Endodermal cell (in vitro differentiated cells): ENCODE data around the gene MGAT3. TPM values are rescaled to one million over a fixed set of nuclear protein-coding genes. Genes with fewer than 3 reads are reported as not detected.
A peak's percentile ranks its signal among the peaks of the same experiment; 100 is the strongest.

Experiments
- DNase-seq: peaks from one replicate; pipeline ENCODE4 v3.0.0-alpha.2; 2017
- H3K27ac ChIP-seq: 2 replicates; pipeline ENCODE4 v1.5.1; 2013; ENCODE audit warnings: mild to moderate bottlenecking, low read depth, low read length, moderate library complexity
- H3K27me3 ChIP-seq: 2 replicates; pipeline ENCODE4 v1.6.1; 2013; ENCODE audit warnings: mild to moderate bottlenecking, low read length, moderate library complexity; ENCODE audit not compliant: insufficient read depth, control insufficient read depth, poor library complexity, severe bottlenecking
- H3K36me3 ChIP-seq: 2 replicates; pipeline ENCODE4 v1.7.0; 2013; ENCODE audit warnings: mild to moderate bottlenecking, low read length, moderate library complexity; ENCODE audit not compliant: control insufficient read depth, insufficient read depth
- H3K4me1 ChIP-seq: one replicate; pipeline ENCODE4 v1.7.0; 2013; ENCODE audit warnings: low read length; ENCODE audit not compliant: control insufficient read depth, insufficient read depth
- H3K4me3 ChIP-seq: 2 replicates; pipeline ENCODE4 v1.5.1; 2013; ENCODE audit warnings: mild to moderate bottlenecking, low read length, moderate library complexity
- H3K9ac ChIP-seq: 2 replicates; pipeline ENCODE4 v1.6.1; 2013; ENCODE audit warnings: mild to moderate bottlenecking, low read length, moderate library complexity; ENCODE audit not compliant: poor library complexity, severe bottlenecking; ENCODE audit errors: extremely low read depth
- H3K9me3 ChIP-seq: 2 replicates; pipeline ENCODE4 v1.6.1; 2013; ENCODE audit warnings: mild to moderate bottlenecking, low read length, moderate library complexity; ENCODE audit not compliant: control insufficient read depth
- H3K27ac Mint-ChIP-seq: 2 replicates; pipeline ENCODE4 v1.8.0; 2020; ENCODE audit warnings: mixed read lengths
- H3K27me3 Mint-ChIP-seq: 2 replicates; pipeline ENCODE4 v1.8.0; 2021; ENCODE audit warnings: mild to moderate bottlenecking, mixed read lengths; ENCODE audit not compliant: insufficient read depth
- H3K36me3 Mint-ChIP-seq: 2 replicates; pipeline ENCODE4 v1.8.0; 2020; ENCODE audit warnings: low read depth, mixed read lengths
- H3K4me1 Mint-ChIP-seq: 2 replicates; pipeline ENCODE4 v1.8.0; 2020; ENCODE audit warnings: mixed read lengths
- H3K4me3 Mint-ChIP-seq: 2 replicates; pipeline ENCODE4 v1.8.0; 2020; ENCODE audit warnings: mild to moderate bottlenecking, moderate library complexity, mixed read lengths
- H3K9me3 Mint-ChIP-seq: 2 replicates; pipeline ENCODE4 v1.8.0; 2020; ENCODE audit warnings: mild to moderate bottlenecking, mixed read lengths
- WGBS, 2 experiments: methylation state at CpG; one replicate each; pipeline versions ENCODE4 v1.1.5 to v1.1.7; 2013; ENCODE audit warnings: missing lambda C conversion rate in 2 of 2, mixed read lengths in 1 of 2; ENCODE audit not compliant: insufficient coverage in 1 of 2, insufficient read length in 1 of 2; 5-methylcytosine and 5-hydroxymethylcytosine counted together
- total RNA-seq, 2 donors: library from RNA; stranded (reverse); fragmentation: NEBNext Ultra II Directional in 1 of 2; extraction: Animal tissue kit (Norgen Biotek cat#: 25700) in 1 of 2; gene quantifications; 2 replicates in 1 of 2; 3 replicates in 1 of 2; pipeline ENCODE4 v1.2.1, GENCODE V29; 2021
- TF ChIP-seq, protein P1 (sequence below): fragments of 200-600 bp; sonication (generic); conservative IDR thresholded peaks from 2 replicates; pipeline ENCODE4 v1.5.0; 2021; ENCODE audit warnings: antibody characterized with exemption, mild to moderate bottlenecking

MGAT3 gene
- total RNA-seq, 2 donors from 2014 or later: 9.0 to 16.7 TPM

DNA sequence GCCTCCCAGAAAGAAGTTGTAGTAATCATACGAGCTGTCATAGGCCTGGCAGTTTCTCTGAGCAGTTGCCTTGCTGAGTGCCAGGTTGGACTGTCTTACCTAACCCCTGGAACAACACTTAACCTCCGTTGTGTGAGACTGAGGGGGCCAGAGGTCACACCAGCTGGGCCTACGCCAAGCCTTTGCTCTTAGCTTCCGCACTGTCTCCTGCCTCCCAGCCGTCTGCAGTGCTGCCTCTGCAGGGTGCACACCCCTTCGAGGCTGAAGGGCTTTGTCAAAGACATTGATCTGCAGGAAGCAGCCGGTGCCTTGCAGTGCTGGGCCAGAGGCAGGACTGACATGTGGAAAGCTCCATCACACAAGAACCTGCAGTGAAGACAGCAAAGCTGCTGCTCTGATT, 40.5 kb upstream of the MGAT3 start:
- Histone ChIP-seq H3K9ac (no peak overlapping the region), H3K9me3 (no peaks in the 10 kb centered on the region), H3K4me3 (no peak overlapping the region), H3K4me1 (no peaks in the 10 kb centered on the region), H3K27me3 (no peaks in the 10 kb centered on the region), H3K27ac (peak overlapping the region; percentile 24), H3K36me3 (peaks cover 20% of the 10 kb centered on the region)
- Mint-ChIP-seq H3K27ac (no peak overlapping the region), H3K4me3 (no peak overlapping the region), H3K36me3 (peaks cover 27% of the 10 kb centered on the region), H3K4me1 (no peaks in the 10 kb centered on the region), H3K9me3 (no peaks in the 10 kb centered on the region), H3K27me3 (no peaks in the 10 kb centered on the region)
- no peak for DNase-seq
- TF ChIP-seq, protein P1, sequence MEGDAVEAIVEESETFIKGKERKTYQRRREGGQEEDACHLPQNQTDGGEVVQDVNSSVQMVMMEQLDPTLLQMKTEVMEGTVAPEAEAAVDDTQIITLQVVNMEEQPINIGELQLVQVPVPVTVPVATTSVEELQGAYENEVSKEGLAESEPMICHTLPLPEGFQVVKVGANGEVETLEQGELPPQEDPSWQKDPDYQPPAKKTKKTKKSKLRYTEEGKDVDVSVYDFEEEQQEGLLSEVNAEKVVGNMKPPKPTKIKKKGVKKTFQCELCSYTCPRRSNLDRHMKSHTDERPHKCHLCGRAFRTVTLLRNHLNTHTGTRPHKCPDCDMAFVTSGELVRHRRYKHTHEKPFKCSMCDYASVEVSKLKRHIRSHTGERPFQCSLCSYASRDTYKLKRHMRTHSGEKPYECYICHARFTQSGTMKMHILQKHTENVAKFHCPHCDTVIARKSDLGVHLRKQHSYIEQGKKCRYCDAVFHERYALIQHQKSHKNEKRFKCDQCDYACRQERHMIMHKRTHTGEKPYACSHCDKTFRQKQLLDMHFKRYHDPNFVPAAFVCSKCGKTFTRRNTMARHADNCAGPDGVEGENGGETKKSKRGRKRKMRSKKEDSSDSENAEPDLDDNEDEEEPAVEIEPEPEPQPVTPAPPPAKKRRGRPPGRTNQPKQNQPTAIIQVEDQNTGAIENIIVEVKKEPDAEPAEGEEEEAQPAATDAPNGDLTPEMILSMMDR: no peak
- 87 to 88% methylated on average over 5 to 7 of the region's 7 CpGs for WGBS, 2 experiments

DNA sequence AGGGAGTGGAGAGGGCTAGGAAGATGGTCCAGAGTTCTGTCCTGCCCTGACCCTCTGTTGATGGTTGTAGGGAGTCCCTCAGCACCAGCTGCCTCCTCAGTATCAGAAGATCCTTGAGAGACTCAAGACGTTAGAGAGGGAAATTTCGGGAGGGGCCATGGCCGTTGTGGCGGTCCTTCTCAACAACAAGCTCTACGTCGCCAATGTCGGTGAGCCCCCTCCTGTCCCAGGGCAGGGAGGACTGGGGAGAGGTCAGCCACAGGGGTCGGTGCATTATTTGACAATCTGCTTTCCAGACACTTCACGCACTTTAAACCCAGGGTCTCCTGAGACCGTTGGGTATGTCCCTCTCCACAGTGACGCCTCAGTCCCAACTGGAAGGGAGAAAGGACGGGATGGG, 39.2 kb upstream of the MGAT3 start:
- H3K27ac ChIP-seq: no peak overlapping the region
- H3K4me3 Mint-ChIP-seq: no peak overlapping the region
- 94 to 97% methylated on average over 12 of the region's 12 CpGs for WGBS, 2 experiments

DNA sequence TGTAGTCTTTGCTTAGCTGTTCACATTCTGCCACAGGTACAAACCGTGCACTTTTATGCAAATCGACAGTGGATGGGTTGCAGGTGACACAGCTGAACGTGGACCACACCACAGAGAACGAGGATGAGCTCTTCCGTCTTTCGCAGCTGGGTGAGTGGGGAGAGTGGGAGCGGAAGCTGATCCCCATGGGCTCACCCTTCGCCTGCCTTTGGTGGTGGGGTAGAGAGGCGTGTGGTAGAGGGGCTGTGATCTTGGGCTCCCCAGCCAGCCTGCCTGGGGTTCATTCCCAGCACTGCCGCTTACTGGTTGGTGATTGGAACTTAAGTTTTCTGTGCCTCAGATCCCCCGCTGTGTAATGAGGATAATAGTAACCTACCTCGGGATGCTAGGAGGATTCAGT, 38.1 kb upstream of the MGAT3 start:
- H3K4me1 ChIP-seq: no peaks in the 10 kb centered on the region
- H3K9me3 Mint-ChIP-seq: no peaks in the 10 kb centered on the region
- no peak overlapping the region for H3K4me3 ChIP-seq
- no peak for DNase-seq
- no peaks in the 10 kb centered on the region for H3K27me3 Mint-ChIP-seq
- no peaks in the 10 kb centered on the region for H3K27me3 ChIP-seq
- H3K36me3 Mint-ChIP-seq: peaks cover 40% of the 10 kb centered on the region
- TF ChIP-seq, protein P1: no peak
- H3K36me3 ChIP-seq: peaks cover 32% of the 10 kb centered on the region
- H3K4me1 Mint-ChIP-seq: no peaks in the 10 kb centered on the region
- H3K27ac Mint-ChIP-seq: no peak overlapping the region
- H3K9ac ChIP-seq: no peak overlapping the region
- WGBS, 2 experiments: 91 to 92% methylated on average over 5 to 12 of the region's 12 CpGs
- no peak overlapping the region for H3K4me3 Mint-ChIP-seq
- no peaks in the 10 kb centered on the region for H3K9me3 ChIP-seq
- H3K27ac ChIP-seq: no peak overlapping the region

More for the DNA sequence above, 39.2 kb upstream of the MGAT3 start:
- no peak overlapping the region for H3K27ac Mint-ChIP-seq
- H3K4me1 Mint-ChIP-seq: no peaks in the 10 kb centered on the region
- no peaks in the 10 kb centered on the region for H3K27me3 Mint-ChIP-seq
- Histone ChIP-seq H3K36me3 (peaks cover 28% of the 10 kb centered on the region), H3K4me3 (no peak overlapping the region), H3K9me3 (no peaks in the 10 kb centered on the region), H3K9ac (no peak overlapping the region), H3K27me3 (no peaks in the 10 kb centered on the region), H3K4me1 (no peaks in the 10 kb centered on the region)
- peaks cover 36% of the 10 kb centered on the region for H3K36me3 Mint-ChIP-seq
- no peaks in the 10 kb centered on the region for H3K9me3 Mint-ChIP-seq
- DNase-seq: no peak
- TF ChIP-seq, protein P1: no peak
